Upper lobe of left lung (tissue), 6 donors: ENCODE data around the gene C14orf93. TPM values are rescaled to one million over a fixed set of nuclear protein-coding genes. Genes with fewer than 3 reads are reported as not detected.

Source experiments
- ATAC-seq, 2 donors: fragments of 200-7000 bp; cut with Tn5 transposase; one replicate each; pipeline ENCODE4 v1.9.1; 2022; ENCODE audit warnings: mild to moderate bottlenecking in 2 of 2, moderate library complexity in 2 of 2; ENCODE audit not compliant: low FRiP score in 2 of 2
- DNase-seq, 2 donors: peaks; one replicate each; pipeline ENCODE4 v3.0.0-alpha.2; 2019 to 2020
- H3K27ac ChIP-seq, 4 donors: fragments of 200-600 bp; sonication (generic); one replicate each; pipeline ENCODE4 v1.5.1; 2016 to 2019
- H3K27me3 ChIP-seq, 4 donors: fragments of 200-600 bp; sonication (generic); one replicate each; pipeline ENCODE4 v1.5.1; 2017 to 2019
- H3K36me3 ChIP-seq, 4 donors: fragments of 200-600 bp; sonication (generic); one replicate each; pipeline ENCODE4 v1.5.1; 2016 to 2019
- H3K4me1 ChIP-seq, 4 donors: fragments of 200-600 bp; sonication (generic); one replicate each; pipeline ENCODE4 v1.5.1; 2018 to 2019
- H3K4me3 ChIP-seq, 4 donors: fragments of 200-600 bp; sonication (generic); one replicate each; pipeline ENCODE4 v1.5.1; 2017 to 2019; ENCODE audit warnings: mild to moderate bottlenecking in 2 of 4, moderate library complexity in 1 of 4
- H3K9me3 ChIP-seq, 4 donors: fragments of 200-600 bp; sonication (generic); one replicate each; pipeline ENCODE4 v1.5.1; 2018 to 2019
- EP300 ChIP-seq, 4 donors: sonication (generic); formaldehyde crosslinking; IDR thresholded peaks; one replicate each; pipeline ENCODE4 v1.5.1; 2017; ENCODE audit warnings: antibody characterized with exemption in 4 of 4, control low read depth in 2 of 4
- POLR2A ChIP-seq, 4 donors: fragments of 450-650 bp; IDR thresholded peaks; one replicate each; pipeline ENCODE4 v1.5.1; 2016 to 2017; ENCODE audit warnings: antibody characterized with exemption in 4 of 4, mild to moderate bottlenecking in 2 of 4
- POLR2AphosphoS5 ChIP-seq, 2 donors: sonication (generic); formaldehyde crosslinking; IDR thresholded peaks; one replicate each; pipeline ENCODE4 v1.5.1; 2017; ENCODE audit warnings: antibody characterized with exemption in 2 of 2
- WGBS, 2 donors: methylation state at CpG; one replicate each; pipeline ENCODE4 v1.1.5; 2017 to 2018; 5-methylcytosine and 5-hydroxymethylcytosine counted together
- total RNA-seq, 6 donors: library from RNA; depleted of rRNA in 4 of 6; stranded (reverse); fragments of >200 nt in 4 of 6; gene quantifications; one replicate each; pipeline versions ENCODE4 v1.1.0 to v1.2.1, GENCODE V29; 2016 to 2021
- TF ChIP-seq, protein P1 (sequence below), 6 experiments: fragments of 450-650 bp in 4 of 6; fragments of 200-600 bp in 2 of 6; sonication (generic) in 2 of 6; IDR thresholded peaks; one replicate each; pipeline ENCODE4 v1.5.1; 2016 to 2019; ENCODE audit warnings: antibody characterized with exemption in 6 of 6
- donor health status: DM: no; HTN: no; CAD: no; lungs with moderate emphysema.
- donor health status: DM: no; HTN: yes; CAD: no; lungs with severe emphysema.

C14orf93 gene
- total RNA-seq, 6 donors from 2014 or later = 7.1 to 12.9 (median 11.4) TPM

DNA sequence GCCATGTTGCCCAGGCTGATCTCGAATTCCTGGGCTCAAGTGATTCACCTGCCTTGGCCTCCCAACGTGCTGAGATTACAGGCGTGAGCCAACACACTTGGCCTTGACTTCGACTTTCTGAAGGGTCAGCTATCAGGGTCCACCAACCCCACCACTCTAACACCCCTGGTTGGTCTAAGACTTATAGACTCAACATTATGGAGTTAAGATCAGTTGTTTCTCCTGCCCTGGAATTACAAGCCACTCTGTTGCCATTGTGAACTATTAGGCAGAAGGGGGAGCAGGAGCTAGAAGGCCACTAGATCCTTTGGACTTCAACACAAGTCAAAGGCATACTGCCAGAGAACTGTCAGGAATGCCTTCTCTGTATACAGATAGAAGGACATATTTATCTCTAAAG is 30.2 kb upstream of the C14orf93 start:
- no peak overlapping the region for H3K27ac ChIP-seq
- 93 to 100% methylated on average over 4 of the region's 4 CpGs for WGBS, 2 donors
- no peaks in the 10 kb centered on the region for H3K36me3 ChIP-seq
- DNase-seq (no peak), ATAC-seq (no peak)
- H3K4me1 ChIP-seq = peaks cover 0 to 6% (median 3%) of the 10 kb centered on the region in 4 donors
- TF ChIP-seq POLR2A (IDR thresholded peaks at IDR 0.05) (no peak), POLR2AphosphoS5 (IDR thresholded peaks at IDR 0.05) (no peak), EP300 (IDR thresholded peaks at IDR 0.05) (no peak)
- TF ChIP-seq, protein P1, sequence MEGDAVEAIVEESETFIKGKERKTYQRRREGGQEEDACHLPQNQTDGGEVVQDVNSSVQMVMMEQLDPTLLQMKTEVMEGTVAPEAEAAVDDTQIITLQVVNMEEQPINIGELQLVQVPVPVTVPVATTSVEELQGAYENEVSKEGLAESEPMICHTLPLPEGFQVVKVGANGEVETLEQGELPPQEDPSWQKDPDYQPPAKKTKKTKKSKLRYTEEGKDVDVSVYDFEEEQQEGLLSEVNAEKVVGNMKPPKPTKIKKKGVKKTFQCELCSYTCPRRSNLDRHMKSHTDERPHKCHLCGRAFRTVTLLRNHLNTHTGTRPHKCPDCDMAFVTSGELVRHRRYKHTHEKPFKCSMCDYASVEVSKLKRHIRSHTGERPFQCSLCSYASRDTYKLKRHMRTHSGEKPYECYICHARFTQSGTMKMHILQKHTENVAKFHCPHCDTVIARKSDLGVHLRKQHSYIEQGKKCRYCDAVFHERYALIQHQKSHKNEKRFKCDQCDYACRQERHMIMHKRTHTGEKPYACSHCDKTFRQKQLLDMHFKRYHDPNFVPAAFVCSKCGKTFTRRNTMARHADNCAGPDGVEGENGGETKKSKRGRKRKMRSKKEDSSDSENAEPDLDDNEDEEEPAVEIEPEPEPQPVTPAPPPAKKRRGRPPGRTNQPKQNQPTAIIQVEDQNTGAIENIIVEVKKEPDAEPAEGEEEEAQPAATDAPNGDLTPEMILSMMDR (IDR thresholded peaks at IDR 0.05) = no peak
- no peak overlapping the region for H3K4me3 ChIP-seq
- H3K27me3 ChIP-seq = no peaks in the 10 kb centered on the region
- H3K9me3 ChIP-seq = no peaks in the 10 kb centered on the region

GRCh38 chr14:23035303-23036144 is 25.6 kb upstream of the C14orf93 start:
- peaks cover 15 to 29% (median 22%) of the 10 kb centered on the region in 4 donors for H3K36me3 ChIP-seq
- WGBS, 2 donors = 68 to 71% methylated on average over 14 of the region's 14 CpGs
- TF ChIP-seq POLR2A (IDR thresholded peaks at IDR 0.05) (no peak), EP300 (IDR thresholded peaks at IDR 0.05) (no peak), POLR2AphosphoS5 (IDR thresholded peaks at IDR 0.05) (no peak)
- TF ChIP-seq, protein P1 (IDR thresholded peaks at IDR 0.05) = peak in 2 of 6 experiments; percentile 29 to 37
- peak overlapping the region; percentile 88 to 93 (median 92) for H3K27ac ChIP-seq
- ATAC-seq (no peak), DNase-seq (no peak)
- H3K27me3 ChIP-seq = no peaks in the 10 kb centered on the region
- no peaks in the 10 kb centered on the region for H3K9me3 ChIP-seq
- peak overlapping the region in 3 of 4 donors; percentile 60 to 62 (median 60) for H3K4me3 ChIP-seq
- H3K4me1 ChIP-seq = peaks cover 9 to 15% (median 13%) of the 10 kb centered on the region in 4 donors

DNA sequence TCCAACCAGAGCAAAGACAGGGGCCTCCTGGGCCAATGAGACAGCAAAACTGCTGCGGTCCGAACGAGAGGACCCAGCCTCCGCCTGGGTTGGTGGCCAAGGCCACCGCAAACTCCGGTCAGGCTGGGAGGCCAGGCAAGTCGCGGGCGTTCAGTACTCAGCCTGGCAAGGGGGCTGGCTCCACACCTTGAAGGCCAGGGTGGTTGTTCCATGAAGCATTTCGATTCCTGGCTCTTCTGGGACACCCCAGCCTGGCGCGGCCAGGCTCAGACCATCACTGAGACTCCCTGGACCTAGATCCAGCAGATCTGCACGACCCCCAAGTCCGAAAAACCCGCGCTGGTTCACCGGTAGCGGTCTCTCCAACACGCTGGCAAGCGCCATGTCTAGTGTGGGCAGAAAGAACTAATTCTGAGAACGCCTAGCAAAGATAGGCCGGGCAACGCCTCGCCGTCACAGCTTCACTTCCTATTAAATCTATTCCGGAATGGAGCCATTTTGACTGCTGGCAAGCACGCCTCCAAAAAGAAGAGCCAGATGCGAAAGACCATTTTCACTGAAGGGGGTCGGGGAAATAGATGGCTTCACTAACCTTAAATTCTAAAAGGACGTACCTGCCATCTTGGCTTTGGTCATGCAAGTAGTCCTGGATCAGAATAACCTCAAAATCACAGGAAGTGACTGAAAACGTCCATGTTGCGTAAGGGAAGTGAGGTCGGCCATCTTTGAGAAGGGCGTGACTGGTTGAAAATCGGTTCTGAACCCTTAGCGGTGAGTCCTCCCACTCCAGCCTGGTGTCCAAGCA is 24.8 kb upstream of the C14orf93 start, which contains the start of gene PSMB5:
Gene PSMB5 (minus strand): TSS at position 403 of the 805 bp plus-strand sequence. CDS start 19 bp downstream, at position 384.
- peaks cover 15 to 34% (median 23%) of the 10 kb centered on the region in 4 donors for H3K36me3 ChIP-seq
- peak within 1 kb of the TSS; percentile 60 to 81 (median 61) for H3K4me3 ChIP-seq
- no peak for TF ChIP-seq EP300 (IDR thresholded peaks at IDR 0.05)
- TF ChIP-seq, protein P1 (IDR thresholded peaks at IDR 0.05) = peak in 1 of 6 experiments; percentile 35
- TF ChIP-seq POLR2AphosphoS5 (IDR thresholded peaks at IDR 0.05) = peak; percentile 70 to 85
- TF ChIP-seq POLR2A (IDR thresholded peaks at IDR 0.05) = peak in 3 of 4 donors; percentile 32 to 69 (median 43)
- H3K4me1 ChIP-seq = peaks cover 9 to 15% (median 13%) of the 10 kb centered on the region in 4 donors
- H3K27me3 ChIP-seq = no peaks in the 10 kb centered on the region
- H3K9me3 ChIP-seq = no peaks in the 10 kb centered on the region
- peak within 1 kb of the TSS; percentile 88 to 93 (median 92) for H3K27ac ChIP-seq
- DNase-seq (peak; percentile 80 to 93), ATAC-seq (peak; percentile 98 to 99)
- WGBS, 2 donors = 1% methylated on average over 23 to 27 of the region's 36 CpGs

- Histone ChIP-seq H3K36me3 (peaks cover 15 to 38% (median 28%) of the 10 kb centered on the region in 4 donors), H3K27me3 (no peaks in the 10 kb centered on the region), H3K4me1 (peaks cover 9 to 16% (median 14%) of the 10 kb centered on the region in 4 donors), H3K27ac (peak overlapping the region; percentile 88 to 93 (median 92)), H3K4me3 (peak overlapping the region; percentile 60 to 81 (median 61)), H3K9me3 (no peaks in the 10 kb centered on the region)
- WGBS, 2 donors = 39 to 49% methylated on average over 14 to 17 of the region's 17 CpGs
- ATAC-seq = no peak
- TF ChIP-seq POLR2AphosphoS5 (IDR thresholded peaks at IDR 0.05) (no peak), EP300 (IDR thresholded peaks at IDR 0.05) (no peak), POLR2A (IDR thresholded peaks at IDR 0.05) (no peak)
- TF ChIP-seq, protein P1 (IDR thresholded peaks at IDR 0.05) = no peak
- no peak for DNase-seq
Observed at GRCh38 chr14:23033801-23034497, 24.0 kb upstream of the C14orf93 start.
